Panc1 (cell line): ENCODE data around the gene RSPO3.

Experiments
- POLR2AphosphoS5 ChIP-seq: IDR thresholded peaks from 2 replicates; pipeline ENCODE4 v1.6.1; 2012; ENCODE audit warnings: mild to moderate bottlenecking, low read depth, low read length, moderate library complexity
- TF ChIP-seq, protein P1 (sequence below): fragments of 450-650 bp; IDR thresholded peaks from 2 replicates; pipeline ENCODE4 v1.5.1; 2017; ENCODE audit warnings: mild to moderate bottlenecking
- TF ChIP-seq, protein P2 (sequence below), 2 experiments: IDR thresholded peaks; 2 replicates each; pipeline ENCODE4 v1.6.1; 2011 to 2012; ENCODE audit warnings: low read depth in 2 of 2, control low read depth in 1 of 2, low read length in 1 of 2, mild to moderate bottlenecking in 1 of 2, moderate library complexity in 1 of 2; ENCODE audit not compliant: insufficient read depth in 1 of 2

DNA sequence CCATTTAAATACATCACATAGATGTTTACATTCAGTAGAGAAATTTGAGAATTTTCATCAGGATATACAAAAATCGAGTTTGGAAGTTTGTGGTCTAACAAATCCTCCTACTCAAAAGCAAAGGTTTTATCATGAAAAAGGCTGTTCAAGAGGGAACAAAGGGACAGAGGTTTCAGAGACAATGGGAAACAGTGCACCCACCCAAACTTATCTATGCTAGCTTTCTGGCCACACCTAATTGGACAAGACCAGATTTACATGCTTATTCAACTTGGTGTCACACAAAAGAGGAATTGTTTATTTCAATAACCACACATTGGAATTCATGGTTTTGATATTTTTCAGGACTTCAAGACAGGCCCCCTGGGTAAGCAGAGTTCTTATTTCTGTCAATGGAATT lies 28.4 kb upstream of the RSPO3 start:
- TF ChIP-seq, protein P1, sequence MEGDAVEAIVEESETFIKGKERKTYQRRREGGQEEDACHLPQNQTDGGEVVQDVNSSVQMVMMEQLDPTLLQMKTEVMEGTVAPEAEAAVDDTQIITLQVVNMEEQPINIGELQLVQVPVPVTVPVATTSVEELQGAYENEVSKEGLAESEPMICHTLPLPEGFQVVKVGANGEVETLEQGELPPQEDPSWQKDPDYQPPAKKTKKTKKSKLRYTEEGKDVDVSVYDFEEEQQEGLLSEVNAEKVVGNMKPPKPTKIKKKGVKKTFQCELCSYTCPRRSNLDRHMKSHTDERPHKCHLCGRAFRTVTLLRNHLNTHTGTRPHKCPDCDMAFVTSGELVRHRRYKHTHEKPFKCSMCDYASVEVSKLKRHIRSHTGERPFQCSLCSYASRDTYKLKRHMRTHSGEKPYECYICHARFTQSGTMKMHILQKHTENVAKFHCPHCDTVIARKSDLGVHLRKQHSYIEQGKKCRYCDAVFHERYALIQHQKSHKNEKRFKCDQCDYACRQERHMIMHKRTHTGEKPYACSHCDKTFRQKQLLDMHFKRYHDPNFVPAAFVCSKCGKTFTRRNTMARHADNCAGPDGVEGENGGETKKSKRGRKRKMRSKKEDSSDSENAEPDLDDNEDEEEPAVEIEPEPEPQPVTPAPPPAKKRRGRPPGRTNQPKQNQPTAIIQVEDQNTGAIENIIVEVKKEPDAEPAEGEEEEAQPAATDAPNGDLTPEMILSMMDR = no peak
- no peak for TF ChIP-seq POLR2AphosphoS5
- TF ChIP-seq, protein P2, sequence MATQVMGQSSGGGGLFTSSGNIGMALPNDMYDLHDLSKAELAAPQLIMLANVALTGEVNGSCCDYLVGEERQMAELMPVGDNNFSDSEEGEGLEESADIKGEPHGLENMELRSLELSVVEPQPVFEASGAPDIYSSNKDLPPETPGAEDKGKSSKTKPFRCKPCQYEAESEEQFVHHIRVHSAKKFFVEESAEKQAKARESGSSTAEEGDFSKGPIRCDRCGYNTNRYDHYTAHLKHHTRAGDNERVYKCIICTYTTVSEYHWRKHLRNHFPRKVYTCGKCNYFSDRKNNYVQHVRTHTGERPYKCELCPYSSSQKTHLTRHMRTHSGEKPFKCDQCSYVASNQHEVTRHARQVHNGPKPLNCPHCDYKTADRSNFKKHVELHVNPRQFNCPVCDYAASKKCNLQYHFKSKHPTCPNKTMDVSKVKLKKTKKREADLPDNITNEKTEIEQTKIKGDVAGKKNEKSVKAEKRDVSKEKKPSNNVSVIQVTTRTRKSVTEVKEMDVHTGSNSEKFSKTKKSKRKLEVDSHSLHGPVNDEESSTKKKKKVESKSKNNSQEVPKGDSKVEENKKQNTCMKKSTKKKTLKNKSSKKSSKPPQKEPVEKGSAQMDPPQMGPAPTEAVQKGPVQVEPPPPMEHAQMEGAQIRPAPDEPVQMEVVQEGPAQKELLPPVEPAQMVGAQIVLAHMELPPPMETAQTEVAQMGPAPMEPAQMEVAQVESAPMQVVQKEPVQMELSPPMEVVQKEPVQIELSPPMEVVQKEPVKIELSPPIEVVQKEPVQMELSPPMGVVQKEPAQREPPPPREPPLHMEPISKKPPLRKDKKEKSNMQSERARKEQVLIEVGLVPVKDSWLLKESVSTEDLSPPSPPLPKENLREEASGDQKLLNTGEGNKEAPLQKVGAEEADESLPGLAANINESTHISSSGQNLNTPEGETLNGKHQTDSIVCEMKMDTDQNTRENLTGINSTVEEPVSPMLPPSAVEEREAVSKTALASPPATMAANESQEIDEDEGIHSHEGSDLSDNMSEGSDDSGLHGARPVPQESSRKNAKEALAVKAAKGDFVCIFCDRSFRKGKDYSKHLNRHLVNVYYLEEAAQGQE (IDR thresholded peaks at IDR 0.05; ENCODE audit: insufficient read depth in 1 of 2, low read depth in 2 of 2, low read length in 1 of 2) = no peak
